H1 (cell line): Measurements from ENCODE around the gene DSTN. TPM values are rescaled to one million over a fixed set of nuclear protein-coding genes. Genes with fewer than 3 reads are reported as not detected.

Source experiments
- ATF2 ChIP-seq: IDR thresholded peaks from 2 replicates; pipeline ENCODE4 v1.6.1; 2012; ENCODE audit warnings: low read length, inconsistent platforms
- CBX5 ChIP-seq: fragments of 300-800, 300-1000 bp; sonication (generic); IDR thresholded peaks from 2 replicates; pipeline ENCODE4 v1.7.1; 2016; ENCODE audit warnings: antibody characterized with exemption, low read length, low read depth
- CBX8 ChIP-seq: fragments of 300-800, 300-1000 bp; sonication (generic); IDR thresholded peaks from 2 replicates; pipeline ENCODE4 v1.7.1; 2016; ENCODE audit warnings: low read depth, low read length, borderline replicate concordance
- polyA plus RNA-seq, 7 experiments: library from polyadenylated mRNA; depleted of rRNA in 3 of 7; stranded (reverse) in 5 of 7; unstranded in 2 of 7; fragments of >200 nt in 5 of 7; fragments of 200-250 nt in 2 of 7; gene quantifications; 1 replicate in 5 of 7; 2 replicates in 1 of 7; 4 replicates in 1 of 7; pipeline versions ENCODE4 v1.2.1 to v1.2.3, GENCODE V29; 2011 to 2013; ENCODE audit warnings: missing spikeins in 2 of 7, mixed read lengths in 2 of 7
- total RNA-seq: library from RNA; stranded (reverse); fragmentation: NEBNext Ultra II Directional; extraction: Animal tissue kit (Norgen Biotek cat#: 25700); gene quantifications from 2 replicates; pipeline ENCODE4 v1.2.1, GENCODE V29; 2021

Gene DSTN
- total and polyA plus RNA-seq, 2 of the 8 experiments (the other 6 are each of a cell fraction or from before 2014, with no cell fraction given): 43.3 to 208 TPM

- TF ChIP-seq ATF2: no peak
- no peak for TF ChIP-seq CBX8
- no peak for TF ChIP-seq CBX5
Measured at GRCh38 chr20:17590245-17590644, 20.4 kb downstream of the DSTN start (continued).
